GM18499 (cell line): ENCODE results near the gene THBS3.
"Not testable (repeated sequence)": the region's sequence is repeated elsewhere in the genome, so short reads cannot be mapped to it uniquely, and the experiment has no call there.

Experiments used
- ATAC-seq: cut with Tn5 transposase; IDR thresholded peaks from one replicate; pipeline ENCODE4 v1.9.1; 2021; ENCODE audit warnings: moderate number of reproducible peaks; ENCODE audit not compliant: insufficient read depth, unreplicated experiment

The THBS3 gene

DNA sequence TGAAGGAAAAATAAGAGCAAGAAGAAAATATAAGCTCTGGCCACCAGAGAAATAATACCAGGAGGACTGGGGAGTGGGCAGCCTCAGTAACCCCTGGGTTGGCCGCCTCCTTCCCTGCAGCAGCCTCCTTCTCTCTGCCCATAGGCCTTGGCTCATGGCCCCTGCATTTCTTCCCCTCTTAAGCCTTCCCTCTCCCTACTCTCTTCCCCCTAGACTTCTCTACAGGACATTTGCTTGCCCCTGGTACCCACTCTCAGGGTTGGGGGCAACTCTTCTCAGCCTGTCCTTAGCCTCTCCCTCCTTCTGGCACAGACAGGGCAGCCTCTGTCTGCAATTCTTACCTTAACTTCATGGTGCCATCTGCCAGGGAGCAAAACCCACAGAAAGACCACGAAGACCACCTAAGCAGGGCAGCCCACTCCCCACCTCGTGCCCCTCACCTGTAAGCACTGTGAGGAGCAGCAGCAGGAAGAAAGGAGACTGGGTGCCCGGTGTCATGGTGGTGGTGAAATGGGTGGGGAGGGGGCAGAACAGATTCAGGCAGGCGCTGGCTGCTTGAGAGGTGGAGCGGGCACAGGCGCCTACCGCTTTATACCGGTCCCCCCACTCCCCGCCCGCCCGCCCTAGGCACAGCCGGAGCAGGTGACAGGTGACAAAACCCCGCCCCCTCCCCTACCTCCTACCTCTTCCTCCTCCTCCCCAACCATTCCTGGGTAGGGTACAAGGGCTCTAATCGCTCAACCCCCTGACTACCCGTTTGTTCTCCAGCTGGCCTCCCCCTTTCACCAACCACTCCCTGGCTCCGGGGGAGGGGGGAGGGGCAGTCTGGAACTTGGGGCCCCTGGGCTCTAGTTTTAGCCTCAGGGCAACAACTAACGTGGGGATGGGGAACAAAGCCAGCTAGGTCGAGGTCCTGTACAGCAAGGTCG lies 15.1 kb downstream of the THBS3 start:
- no peak for ATAC-seq

GRCh38 chr1:155191904-155192303 lies 15.8 kb downstream of the THBS3 start:
- no peak for ATAC-seq

DNA sequence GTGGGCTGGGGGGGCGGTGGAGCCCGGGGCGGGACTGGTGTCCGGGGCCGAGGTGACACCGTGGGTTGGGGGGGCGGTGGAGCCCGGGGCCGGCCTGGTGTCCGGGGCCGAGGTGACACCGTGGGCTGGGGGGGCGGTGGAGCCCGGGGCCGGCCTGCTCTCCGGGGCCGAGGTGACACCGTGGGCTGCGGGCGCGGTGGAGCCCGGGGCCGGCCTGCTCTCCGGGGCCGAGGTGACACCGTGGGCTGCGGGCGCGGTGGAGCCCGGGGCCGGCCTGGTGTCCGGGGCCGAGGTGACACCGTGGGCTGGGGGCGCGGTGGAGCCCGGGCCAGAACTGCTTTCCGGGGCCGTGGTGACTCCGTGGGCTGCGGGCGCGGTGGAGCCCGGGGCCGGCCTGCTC lies 17.8 kb downstream of the THBS3 start:
- not testable (repeated sequence) for ATAC-seq

GRCh38 chr1:155188268-155188667 lies 19.4 kb downstream of the THBS3 start:
- ATAC-seq, result no peak

DNA sequence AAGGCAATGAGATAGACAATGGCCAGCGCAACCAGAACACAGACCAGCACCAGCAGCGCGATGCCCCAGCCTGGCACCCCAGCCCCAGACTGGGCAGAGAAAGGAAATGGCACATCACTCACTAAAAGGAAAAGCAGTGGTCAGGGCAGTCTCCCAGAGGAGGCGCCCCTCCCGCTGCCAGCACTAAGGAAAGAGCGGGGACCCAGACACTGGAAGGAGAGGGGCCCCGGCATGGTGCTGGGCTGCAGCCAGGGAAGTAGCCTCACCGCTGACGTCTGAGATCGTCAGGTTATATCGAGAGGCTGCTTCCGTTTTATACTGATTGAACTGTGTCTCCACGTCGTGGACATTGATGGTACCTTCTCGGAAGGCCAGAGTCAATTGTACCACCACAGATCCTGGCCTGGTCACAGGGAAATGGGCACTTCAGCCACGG lies 20.2 kb downstream of the THBS3 start:
- ATAC-seq, result no peak

GRCh38 chr1:155186794-155187455 lies 20.8 kb downstream of the THBS3 start:
- ATAC-seq, result no peak

DNA sequence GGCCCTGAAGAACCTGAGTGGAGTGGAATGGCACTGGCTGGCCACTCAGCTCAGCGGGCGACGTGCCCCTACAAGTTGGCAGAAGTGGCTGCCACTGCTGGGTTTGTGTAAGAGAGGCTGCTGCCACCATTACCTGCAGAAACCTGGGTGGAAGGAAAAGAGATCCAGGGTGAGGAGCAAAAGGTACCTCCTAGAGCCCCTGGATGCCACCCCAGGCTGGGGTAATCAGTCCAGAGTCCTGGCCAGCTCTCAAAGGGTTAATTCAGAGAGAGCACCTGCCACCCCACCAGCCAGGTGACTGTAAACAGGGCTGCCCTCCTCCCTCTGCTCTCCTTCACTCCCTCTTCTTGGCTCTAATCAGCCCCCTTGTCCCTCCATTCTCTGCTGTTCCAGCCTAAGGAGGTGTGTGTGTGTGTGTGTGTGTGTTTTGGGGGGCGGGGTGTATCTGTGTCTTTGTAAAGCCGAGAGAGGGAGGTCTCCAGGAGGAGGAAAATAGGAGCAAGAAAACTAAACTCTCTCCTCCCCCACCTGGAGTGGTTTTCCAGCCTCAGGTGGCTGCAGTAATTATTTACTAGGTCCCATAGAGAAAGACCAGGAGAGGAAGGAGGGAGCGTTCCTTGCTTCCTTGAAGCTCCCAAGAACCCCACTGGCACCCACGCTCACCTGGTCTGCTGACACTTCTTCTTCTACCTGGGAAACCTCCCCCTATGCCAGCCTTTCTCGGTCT lies 21.5 kb downstream of the THBS3 start:
- no peak for ATAC-seq

GRCh38 chr1:155185783-155186066 lies 22.0 kb downstream of the THBS3 start:
- ATAC-seq, result no peak

DNA sequence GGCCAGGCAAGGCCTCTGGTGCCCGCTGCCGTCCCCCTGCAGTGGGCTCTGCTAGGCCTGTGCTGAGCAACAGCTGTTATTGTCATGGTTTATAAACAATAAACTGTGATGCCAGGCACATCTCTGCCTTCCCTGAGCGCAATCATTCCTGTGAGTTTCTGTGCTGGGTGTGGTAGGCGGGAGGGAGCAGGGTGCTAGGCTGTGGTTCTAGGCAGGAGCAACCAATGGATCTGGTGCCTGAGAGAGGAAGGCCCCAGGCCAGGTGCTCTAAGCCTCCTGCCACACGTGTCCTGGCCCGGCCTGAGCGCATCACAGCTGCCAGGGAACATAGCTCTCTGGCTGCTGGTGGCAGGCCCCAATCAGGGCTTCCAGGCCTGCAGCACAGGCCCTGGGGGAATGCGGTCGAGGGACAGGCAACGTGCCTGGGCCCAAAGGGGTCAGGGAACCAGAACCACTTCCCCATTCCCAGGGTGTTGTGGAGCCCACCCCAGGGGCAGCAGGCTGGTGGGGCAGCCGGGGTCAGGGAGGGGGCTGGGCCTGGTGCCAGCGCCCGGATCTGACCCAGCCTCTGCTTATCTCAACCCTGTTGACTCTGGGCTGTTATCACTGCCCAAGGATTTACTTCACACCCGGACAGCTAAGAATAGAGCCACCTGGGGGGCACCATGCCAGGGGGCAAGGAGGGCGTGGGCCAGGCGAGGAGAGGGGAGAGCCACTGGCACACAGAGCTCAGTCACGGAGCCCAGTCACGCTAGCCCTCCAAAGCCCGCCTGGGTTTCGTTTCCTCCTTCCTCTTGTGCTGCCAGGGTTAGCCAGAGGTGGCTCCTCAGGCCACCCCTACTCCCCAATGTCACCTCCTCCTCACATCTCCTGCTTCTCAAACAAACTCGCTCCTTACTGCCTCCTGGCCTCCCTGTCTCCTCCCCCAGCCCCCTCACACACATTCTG lies 22.6 kb downstream of the THBS3 start:
- ATAC-seq, result no peak

DNA sequence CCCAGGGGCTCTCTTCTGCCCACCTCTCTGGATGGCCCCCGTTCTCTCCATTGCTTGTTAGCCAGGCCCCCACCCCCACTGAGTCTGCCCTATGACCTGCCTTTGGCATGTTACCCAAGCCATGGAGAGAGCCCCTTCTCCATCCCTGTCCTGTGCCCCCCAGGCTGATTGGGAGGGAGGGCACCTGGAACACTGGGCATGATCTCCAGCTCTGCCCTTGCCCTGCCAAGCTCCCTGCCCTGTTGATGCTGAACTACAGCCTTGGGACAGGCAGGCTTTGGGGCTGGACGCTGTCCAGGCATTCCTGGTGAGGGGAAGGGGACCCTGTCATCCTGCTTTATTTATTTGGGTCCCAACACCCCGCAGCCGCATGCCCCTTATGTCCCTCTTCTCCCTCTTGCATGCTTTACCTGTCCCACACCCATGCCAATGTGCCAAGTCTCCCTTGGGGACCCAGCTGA lies 23.3 kb downstream of the THBS3 start:
- no peak for ATAC-seq

GRCh38 chr1:155183775-155184221 lies 23.9 kb downstream of the THBS3 start:
- no peak for ATAC-seq

GRCh38 chr1:155182052-155182550 lies 25.6 kb downstream of the THBS3 start:
- ATAC-seq, result no peak

- ATAC-seq, result no peak
Measured at GRCh38 chr1:155181371-155182051, 26.2 kb downstream of the THBS3 start.

GRCh38 chr1:155179112-155180031 lies 28.3 kb downstream of the THBS3 start:
- ATAC-seq, result no peak

DNA sequence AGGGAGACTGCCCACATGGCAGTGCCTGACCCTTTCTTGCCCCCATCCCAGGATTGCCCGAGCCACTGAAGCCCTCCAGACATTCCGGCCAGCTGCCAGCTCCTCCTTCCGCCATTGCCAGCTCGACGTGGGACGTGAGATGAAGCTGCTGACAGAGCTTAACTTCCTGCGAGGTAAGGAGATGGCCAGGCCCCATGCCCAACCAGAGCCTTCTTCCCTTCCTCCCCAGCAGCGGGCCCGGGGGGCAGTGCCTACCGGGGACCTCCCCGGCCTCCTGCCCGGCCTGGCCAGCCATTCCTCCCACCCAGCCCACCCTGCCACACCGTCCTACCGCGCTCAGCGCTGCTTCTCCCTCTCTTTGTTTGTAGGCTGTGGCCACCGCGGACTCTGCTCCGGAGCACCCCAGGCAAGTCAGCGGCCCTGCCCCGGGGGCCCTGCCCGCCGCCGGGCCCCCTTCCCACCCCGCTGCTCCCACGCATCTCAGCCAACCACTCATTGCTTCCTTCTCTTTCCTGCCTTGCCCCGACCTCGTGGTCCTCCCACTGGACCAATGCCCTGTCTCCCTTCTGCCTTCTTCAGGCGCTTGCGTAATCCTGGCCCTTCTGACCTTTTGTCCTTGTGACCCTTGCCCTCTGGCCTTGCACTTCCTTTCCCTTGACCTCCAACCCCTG lies 29.1 kb downstream of the THBS3 start:
- ATAC-seq, result no peak

DNA sequence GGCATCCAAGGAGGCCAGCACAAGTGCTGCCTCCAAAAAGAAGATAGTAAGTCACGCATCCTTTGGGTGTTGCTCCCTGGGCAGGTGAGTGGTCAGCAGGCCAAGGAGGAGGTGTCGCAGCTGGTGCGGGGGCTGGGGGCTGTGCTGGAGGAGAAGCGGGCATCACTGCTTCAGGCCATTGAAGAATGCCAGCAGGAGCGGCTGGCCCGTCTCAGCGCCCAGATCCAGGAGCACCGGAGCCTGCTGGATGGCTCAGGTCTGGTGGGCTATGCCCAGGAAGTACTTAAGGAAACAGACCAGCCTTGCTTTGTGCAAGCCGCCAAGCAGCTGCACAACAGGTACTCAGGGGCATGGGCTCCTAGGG lies 29.8 kb downstream of the THBS3 start:
- ATAC-seq, result no peak

- no peak for ATAC-seq
Measured at GRCh38 chr1:155177192-155177917, 30.3 kb downstream of the THBS3 start.
